Panc1 (cell line): ENCODE data around the gene ZNF23.

Experiments used
- CTCF ChIP-seq: fragments of 450-650 bp; IDR thresholded peaks from 2 replicates; pipeline ENCODE4 v1.5.1; 2017; ENCODE audit warnings: mild to moderate bottlenecking
- POLR2AphosphoS5 ChIP-seq: IDR thresholded peaks from 2 replicates; pipeline ENCODE4 v1.6.1; 2012; ENCODE audit warnings: mild to moderate bottlenecking, low read depth, low read length, moderate library complexity
- REST ChIP-seq, 2 experiments: IDR thresholded peaks; 2 replicates each; pipeline ENCODE4 v1.6.1; 2011 to 2012; ENCODE audit warnings: low read depth in 2 of 2, control low read depth in 1 of 2, low read length in 1 of 2, mild to moderate bottlenecking in 1 of 2, moderate library complexity in 1 of 2; ENCODE audit not compliant: insufficient read depth in 1 of 2
- SIN3A ChIP-seq: IDR thresholded peaks from 2 replicates; pipeline ENCODE4 v1.6.1; 2012; ENCODE audit warnings: low read depth, mild to moderate bottlenecking, low read length, moderate library complexity, borderline replicate concordance; ENCODE audit not compliant: insufficient read depth

DNA sequence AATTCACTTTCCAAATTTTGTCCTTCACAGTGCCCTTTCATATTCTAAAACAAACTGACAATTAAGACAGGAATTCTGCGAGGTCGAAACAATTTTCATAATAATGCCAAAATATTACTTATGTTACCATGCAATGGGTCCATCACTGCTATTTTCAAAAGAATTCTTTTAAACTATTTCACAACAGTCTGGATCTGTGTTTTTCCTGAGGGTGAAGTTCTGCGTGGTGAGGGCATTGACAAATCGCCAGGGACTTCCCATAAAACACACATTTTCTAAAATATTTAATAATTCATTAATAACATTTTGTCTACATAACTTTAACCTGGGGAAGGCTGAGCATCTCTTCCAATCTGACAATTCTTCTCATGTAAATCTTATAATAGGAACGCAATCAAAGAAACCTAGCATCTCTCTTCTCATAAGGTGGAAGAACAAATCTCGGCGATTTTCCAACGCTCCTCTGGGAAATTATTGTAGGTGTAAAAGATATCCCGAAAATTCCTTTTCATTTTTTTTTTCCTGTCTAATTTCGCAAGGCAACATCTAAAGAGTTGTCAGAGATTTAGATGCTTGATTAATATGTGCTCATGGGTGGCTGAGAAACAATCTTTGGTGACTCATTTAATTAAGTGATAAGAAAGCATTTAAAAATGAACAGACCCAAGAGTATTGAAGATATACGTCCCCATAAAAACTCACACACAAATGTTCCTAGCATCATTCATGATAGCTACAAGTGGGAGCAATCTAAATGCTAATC, 62.1 kb downstream of the ZNF23 start:
- no peak for TF ChIP-seq CTCF
- no peak for TF ChIP-seq REST (IDR thresholded peaks at IDR 0.05; ENCODE audit: insufficient read depth in 1 of 2, low read depth in 2 of 2, low read length in 1 of 2)
- no peak for TF ChIP-seq SIN3A
- TF ChIP-seq POLR2AphosphoS5 = no peak
